Caco-2 (cell line): ENCODE measurements around the gene MYO1H. TPM values are rescaled to one million over a fixed set of nuclear protein-coding genes. Genes with fewer than 3 reads are reported as not detected.
"Not testable (repeated sequence)": the region's sequence is repeated elsewhere in the genome, so short reads cannot be mapped to it uniquely, and the experiment has no call there.

ENCODE experiments used
- BruUV-seq: library from RNA; stranded (reverse); fragments of 400-500 nt; replicated peaks from 2 replicates; lab custom pipeline; 2021; lab: Mats Ljungman, UMichigan
- CTCF ChIA-PET: fragments of 300-600 bp; sonication (Branson Sonifier 250); formaldehyde crosslinking; loops from one replicate; lab custom pipeline; 2022; ENCODE audit warnings: antibody characterized with exemption; lab: Charles Lee
- POLR2A ChIA-PET: fragments of 300-600 bp; sonication (Branson Sonifier 250); formaldehyde crosslinking; loops from one replicate; lab custom pipeline; 2022; ENCODE audit warnings: antibody characterized with exemption; lab: Charles Lee
- DNase-seq, 2 experiments: peaks; one replicate each; pipeline versions ENCODE4 v3.0.0 to v3.0.0-alpha.2; 2020 to 2022
- H3K27me3 ChIP-seq: replicated peaks from 2 replicates; pipeline ENCODE4 v1.6.0; 2011; ENCODE audit warnings: low read length; ENCODE audit not compliant: control insufficient read depth, insufficient read depth
- H3K36me3 ChIP-seq: 2 replicates; pipeline ENCODE4 v1.5.1; 2011; ENCODE audit warnings: low read length; ENCODE audit not compliant: control insufficient read depth, insufficient read depth
- H3K4me1 ChIP-seq: fragments of 250-450 bp; sonication (Bioruptor Pico); 2 replicates; pipeline ENCODE4 v1.5.1; 2020; ENCODE audit warnings: mild to moderate bottlenecking
- H3K4me3 ChIP-seq: 2 replicates; pipeline ENCODE4 v1.5.1; 2011; ENCODE audit warnings: low read depth, mild to moderate bottlenecking, control low read depth, low read length
- H3K9me3 ChIP-seq: fragments of 250-450 bp; sonication (Bioruptor Pico); 2 replicates; pipeline ENCODE4 v1.5.1; 2020; ENCODE audit warnings: mild to moderate bottlenecking, moderate library complexity
- H3K27ac Mint-ChIP-seq: one replicate; pipeline ENCODE4 v1.8.0; 2022; ENCODE audit warnings: mixed read lengths; ENCODE audit not compliant: unreplicated experiment
- H3K27me3 Mint-ChIP-seq: one replicate; pipeline ENCODE4 v1.8.0; 2022; ENCODE audit warnings: mixed read lengths; ENCODE audit not compliant: insufficient read depth, unreplicated experiment
- H3K36me3 Mint-ChIP-seq: one replicate; pipeline ENCODE4 v1.8.0; 2022; ENCODE audit warnings: mild to moderate bottlenecking, mixed read lengths; ENCODE audit not compliant: insufficient read depth, unreplicated experiment
- H3K4me1 Mint-ChIP-seq: one replicate; pipeline ENCODE4 v1.8.0; 2022; ENCODE audit warnings: low read depth, mixed read lengths; ENCODE audit not compliant: unreplicated experiment
- H3K4me3 Mint-ChIP-seq: one replicate; pipeline ENCODE4 v1.8.0; 2022; ENCODE audit warnings: mild to moderate bottlenecking, moderate library complexity, mixed read lengths; ENCODE audit not compliant: unreplicated experiment
- H3K9me3 Mint-ChIP-seq: one replicate; pipeline ENCODE4 v1.8.0; 2022; ENCODE audit warnings: mixed read lengths; ENCODE audit not compliant: unreplicated experiment
- intact Hi-C: fragments of 100-400 bp; cut with micrococcal nuclease; formaldehyde crosslinking; loops from one replicate; pipeline ENCODE4 v1.10.0; 2022; ENCODE audit not compliant: unreplicated experiment
- total RNA-seq: library from RNA; stranded (reverse); gene quantifications from 2 replicates; pipeline ENCODE4 v1.2.3, GENCODE V29; 2022
- TF ChIP-seq, protein P1 (sequence below), 2 experiments: fragments of 200-600 bp in 1 of 2; IDR thresholded peaks; 1 replicate in 1 of 2; 2 replicates in 1 of 2; pipeline versions ENCODE4 v1.5.1 to v1.8.0; 2011 to 2022; ENCODE audit warnings: antibody characterized with exemption in 1 of 2, control low read depth in 1 of 2, inconsistent platforms in 1 of 2, low read depth in 1 of 2, low read length in 1 of 2, mild to moderate bottlenecking in 1 of 2, moderate library complexity in 1 of 2; ENCODE audit not compliant: insufficient read depth in 1 of 2, severe bottlenecking in 1 of 2, unreplicated experiment in 1 of 2

MYO1H gene
- total RNA-seq, 1 experiment from 2014 or later, result 0.18 TPM

- no peak overlapping the region for H3K27ac Mint-ChIP-seq
- H3K4me3 Mint-ChIP-seq, result no peak overlapping the region
- peaks cover 28% of the 10 kb centered on the region for H3K36me3 Mint-ChIP-seq
- H3K4me1 Mint-ChIP-seq, result no peaks in the 10 kb centered on the region
- ChIA-PET POLR2A (no interaction called here), CTCF (no interaction called here)
- no TSS peak for BruUV-seq
- Histone ChIP-seq H3K27me3 (no peaks in the 10 kb centered on the region), H3K4me3 (no peak overlapping the region), H3K36me3 (peaks cover 2% of the 10 kb centered on the region), H3K9me3 (no peaks in the 10 kb centered on the region), H3K4me1 (peaks cover 8% of the 10 kb centered on the region)
- no peaks in the 10 kb centered on the region for H3K9me3 Mint-ChIP-seq
- H3K27me3 Mint-ChIP-seq, result no peaks in the 10 kb centered on the region
- TF ChIP-seq, protein P1, sequence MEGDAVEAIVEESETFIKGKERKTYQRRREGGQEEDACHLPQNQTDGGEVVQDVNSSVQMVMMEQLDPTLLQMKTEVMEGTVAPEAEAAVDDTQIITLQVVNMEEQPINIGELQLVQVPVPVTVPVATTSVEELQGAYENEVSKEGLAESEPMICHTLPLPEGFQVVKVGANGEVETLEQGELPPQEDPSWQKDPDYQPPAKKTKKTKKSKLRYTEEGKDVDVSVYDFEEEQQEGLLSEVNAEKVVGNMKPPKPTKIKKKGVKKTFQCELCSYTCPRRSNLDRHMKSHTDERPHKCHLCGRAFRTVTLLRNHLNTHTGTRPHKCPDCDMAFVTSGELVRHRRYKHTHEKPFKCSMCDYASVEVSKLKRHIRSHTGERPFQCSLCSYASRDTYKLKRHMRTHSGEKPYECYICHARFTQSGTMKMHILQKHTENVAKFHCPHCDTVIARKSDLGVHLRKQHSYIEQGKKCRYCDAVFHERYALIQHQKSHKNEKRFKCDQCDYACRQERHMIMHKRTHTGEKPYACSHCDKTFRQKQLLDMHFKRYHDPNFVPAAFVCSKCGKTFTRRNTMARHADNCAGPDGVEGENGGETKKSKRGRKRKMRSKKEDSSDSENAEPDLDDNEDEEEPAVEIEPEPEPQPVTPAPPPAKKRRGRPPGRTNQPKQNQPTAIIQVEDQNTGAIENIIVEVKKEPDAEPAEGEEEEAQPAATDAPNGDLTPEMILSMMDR (IDR thresholded peaks at IDR 0.05; ENCODE audit: insufficient read depth in 1 of 2, low read depth in 1 of 2, low read length in 1 of 2, severe bottlenecking in 1 of 2, unreplicated experiment in 1 of 2), result no peak
- DNase-seq, result no peak
- intact Hi-C loops, result no loop called here
These were observed 125.3 kb downstream of the MYO1H start for GRCh38 chr12:109473006-109473405.

- H3K27me3 ChIP-seq, BruUV-seq, POLR2A ChIA-PET, H3K9me3 Mint-ChIP-seq, H3K27me3 Mint-ChIP-seq, H3K9me3 ChIP-seq, H3K4me1 Mint-ChIP-seq, CTCF ChIA-PET, H3K36me3 ChIP-seq, H3K27ac Mint-ChIP-seq, H3K4me3 ChIP-seq, intact Hi-C loops, H3K4me3 Mint-ChIP-seq, DNase-seq: not testable (repeated sequence)
- H3K4me1 ChIP-seq, result peaks cover 15% of the 10 kb centered on the region
- peaks cover 21% of the 10 kb centered on the region for H3K36me3 Mint-ChIP-seq
These were observed 126.0 kb downstream of the MYO1H start for GRCh38 chr12:109473526-109474270.

DNA sequence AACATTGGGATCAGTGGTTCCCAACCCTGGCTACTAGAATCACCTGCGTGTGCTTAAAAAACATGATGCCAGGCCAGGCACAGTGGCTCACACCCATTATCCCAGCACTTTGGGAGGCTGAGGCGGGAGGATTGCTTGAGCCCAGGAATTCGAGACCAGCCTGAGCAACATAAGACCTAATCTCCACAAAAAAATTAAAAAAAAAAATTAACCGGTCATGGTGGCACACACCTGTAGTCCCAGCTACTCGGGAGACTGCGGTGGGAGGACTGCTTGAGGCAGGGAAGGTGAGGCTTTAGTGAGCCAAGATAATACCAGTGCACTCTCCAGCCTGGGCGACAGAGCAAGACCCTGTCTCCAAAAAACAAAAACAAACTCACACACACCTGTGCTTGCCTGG lies 127.4 kb downstream of the MYO1H start:
- no peak overlapping the region for H3K27ac Mint-ChIP-seq
- ChIA-PET CTCF (no interaction called here), POLR2A (no interaction called here)
- TF ChIP-seq, protein P1 (IDR thresholded peaks at IDR 0.05; ENCODE audit: insufficient read depth in 1 of 2, low read depth in 1 of 2, low read length in 1 of 2, severe bottlenecking in 1 of 2, unreplicated experiment in 1 of 2), result no peak
- H3K9me3 Mint-ChIP-seq, result no peaks in the 10 kb centered on the region
- H3K9me3 ChIP-seq, result no peaks in the 10 kb centered on the region
- no peaks in the 10 kb centered on the region for H3K4me1 Mint-ChIP-seq
- H3K4me3 Mint-ChIP-seq, result peak overlapping the region; percentile 99
- H3K27me3 Mint-ChIP-seq, result no peaks in the 10 kb centered on the region
- peaks cover 15% of the 10 kb centered on the region for H3K4me1 ChIP-seq
- BruUV-seq, result no TSS peak
- peaks cover 14% of the 10 kb centered on the region for H3K36me3 Mint-ChIP-seq
- DNase-seq, result no peak
- no peaks in the 10 kb centered on the region for H3K36me3 ChIP-seq
- intact Hi-C loops, result loop anchor here (5.0 kb wide), 1 partner anchor 43 kb away; no protein-coding TSS in a partner anchor
- no peak overlapping the region for H3K4me3 ChIP-seq
- H3K27me3 ChIP-seq, result no peaks in the 10 kb centered on the region
